Astrocyte of the cerebellum (primary cell): ENCODE data around the gene PRR35.

Experiments used
- DNase-seq: peaks from one replicate; pipeline ENCODE4 v3.0.0-alpha.2; 2011; ENCODE audit warnings: low read depth
- H3K4me3 ChIP-seq: 2 replicates; pipeline ENCODE4 v1.5.1; 2011; ENCODE audit warnings: mild to moderate bottlenecking, low read depth, low read length, moderate library complexity
- CTCF ChIP-seq: IDR thresholded peaks from 2 replicates; pipeline ENCODE4 v1.5.1; 2012; ENCODE audit warnings: low read length, low read depth, moderate library complexity, mild to moderate bottlenecking; ENCODE audit errors: missing control alignments
- in situ Hi-C: cut with HindIII; loops from 2 replicates; pipeline ENCODE4 v1.10.0; 2017; ENCODE audit warnings: low sequenced_read_pairs

The PRR35 gene

GRCh38 chr16:554297-554621 lies 5.9 kb upstream of the PRR35 start:
- DNase-seq, result no peak
- H3K4me3 ChIP-seq, result no peak overlapping the region
- TF ChIP-seq CTCF, result no peak
- in situ Hi-C loops, result no loop called here

- in situ Hi-C loops, result no loop called here
These were observed 5.4 kb upstream of the PRR35 start for GRCh38 chr16:554640-555365.

DNA sequence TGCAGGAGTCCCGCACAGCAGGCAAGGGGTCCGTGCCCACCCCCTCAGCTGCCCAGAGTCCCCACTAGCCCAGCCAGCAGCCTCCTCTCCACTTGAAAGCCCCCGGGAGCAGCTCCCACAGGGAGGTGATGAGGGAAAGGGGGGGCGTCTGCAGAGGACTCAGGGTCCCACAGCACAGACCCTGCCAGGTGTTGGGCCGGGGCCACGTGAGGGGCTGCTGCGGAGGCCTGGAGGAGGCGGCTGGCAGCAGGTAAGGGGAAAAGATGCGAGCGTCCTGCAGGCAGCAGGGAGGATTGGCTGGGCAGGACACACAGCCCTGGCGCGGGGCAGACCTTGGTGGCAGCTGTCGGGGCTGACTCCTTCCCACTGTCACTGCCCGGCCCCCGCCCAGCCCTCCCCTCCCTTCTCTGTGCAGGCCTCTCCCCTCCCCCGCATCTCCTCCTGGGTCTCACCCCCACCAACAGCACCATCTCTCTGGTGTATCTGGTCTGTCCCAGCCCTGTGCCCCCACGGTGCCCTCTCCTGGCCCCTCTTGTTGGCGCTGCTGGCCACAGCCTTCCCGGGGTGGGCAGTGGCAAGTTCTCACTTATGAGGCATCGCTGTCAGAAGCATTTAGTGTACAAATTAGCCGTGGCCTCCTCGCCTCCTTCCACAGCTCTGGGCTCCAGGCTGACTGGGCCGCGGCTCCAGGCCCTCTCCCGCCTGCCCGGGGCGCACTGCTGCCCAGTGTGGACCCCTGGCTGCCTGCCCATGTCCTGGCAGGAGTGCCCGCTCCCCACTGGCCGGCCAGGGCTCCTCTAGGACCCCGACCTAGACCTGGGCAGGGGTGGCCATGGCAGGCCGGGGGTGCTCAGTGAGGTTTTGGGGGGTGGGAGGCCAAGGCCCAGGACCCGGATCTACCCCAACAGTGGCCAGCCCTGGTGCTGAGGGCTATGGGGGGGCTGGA lies 4.4 kb upstream of the PRR35 start:
- in situ Hi-C loops, result no loop called here

More at GRCh38 chr16:554640-555365, 5.4 kb upstream of the PRR35 start:
- no peak for DNase-seq
- H3K4me3 ChIP-seq, result no peak overlapping the region
- no peak for TF ChIP-seq CTCF

GRCh38 chr16:556474-557173 lies 3.6 kb upstream of the PRR35 start:
- DNase-seq, result no peak
- no peak overlapping the region for H3K4me3 ChIP-seq
- in situ Hi-C loops, result no loop called here
- TF ChIP-seq CTCF, result no peak

More for the DNA sequence above, 4.4 kb upstream of the PRR35 start:
- no peak for TF ChIP-seq CTCF
- DNase-seq, result no peak
- H3K4me3 ChIP-seq, result no peak overlapping the region

DNA sequence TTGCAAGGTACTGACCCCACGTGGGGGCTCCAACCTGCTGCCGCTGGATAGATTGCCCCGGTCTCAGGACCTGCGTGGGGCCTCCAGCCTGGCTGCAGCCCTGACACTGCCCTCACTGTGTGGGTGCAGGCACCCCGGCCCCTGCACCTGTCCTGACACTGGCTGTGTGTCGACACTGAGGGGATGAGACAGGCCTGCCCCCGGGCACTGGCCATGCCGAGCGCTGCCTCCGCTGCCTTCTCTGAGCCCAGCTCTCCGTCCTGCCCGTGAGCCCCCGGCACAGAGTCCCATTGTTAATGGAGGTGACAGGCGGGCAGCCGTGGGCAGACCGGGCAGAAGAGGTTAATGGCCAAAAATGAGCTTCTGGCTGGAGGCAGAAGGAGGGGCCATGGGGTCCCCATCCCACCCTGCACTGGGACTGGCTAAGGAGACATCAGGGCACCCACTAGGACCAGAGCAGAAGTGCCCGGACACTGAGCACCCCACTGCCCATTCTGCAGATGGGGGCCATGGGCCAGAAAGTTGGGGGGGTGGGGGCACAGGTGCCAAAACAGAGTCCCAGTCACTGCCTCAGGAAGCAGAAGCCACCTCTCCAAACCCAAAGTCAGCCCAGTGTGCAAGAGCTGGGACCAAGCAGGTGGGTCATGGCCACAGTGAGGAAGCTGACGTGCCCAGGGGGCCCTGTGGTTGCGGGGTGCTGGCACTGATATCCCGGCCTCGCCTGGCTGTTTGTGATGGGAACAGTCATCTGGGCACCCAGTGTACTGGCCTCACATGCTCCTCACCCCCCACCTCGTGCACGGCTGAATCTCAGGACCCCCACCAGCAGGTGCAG lies 2.5 kb upstream of the PRR35 start:
- no peak for TF ChIP-seq CTCF
- in situ Hi-C loops, result no loop called here
- DNase-seq, result no peak
- no peak overlapping the region for H3K4me3 ChIP-seq
